ENCODE data around the gene RTN4RL2.
A peak's percentile ranks its signal among the peaks of the same experiment; 100 is the strongest.

DNA sequence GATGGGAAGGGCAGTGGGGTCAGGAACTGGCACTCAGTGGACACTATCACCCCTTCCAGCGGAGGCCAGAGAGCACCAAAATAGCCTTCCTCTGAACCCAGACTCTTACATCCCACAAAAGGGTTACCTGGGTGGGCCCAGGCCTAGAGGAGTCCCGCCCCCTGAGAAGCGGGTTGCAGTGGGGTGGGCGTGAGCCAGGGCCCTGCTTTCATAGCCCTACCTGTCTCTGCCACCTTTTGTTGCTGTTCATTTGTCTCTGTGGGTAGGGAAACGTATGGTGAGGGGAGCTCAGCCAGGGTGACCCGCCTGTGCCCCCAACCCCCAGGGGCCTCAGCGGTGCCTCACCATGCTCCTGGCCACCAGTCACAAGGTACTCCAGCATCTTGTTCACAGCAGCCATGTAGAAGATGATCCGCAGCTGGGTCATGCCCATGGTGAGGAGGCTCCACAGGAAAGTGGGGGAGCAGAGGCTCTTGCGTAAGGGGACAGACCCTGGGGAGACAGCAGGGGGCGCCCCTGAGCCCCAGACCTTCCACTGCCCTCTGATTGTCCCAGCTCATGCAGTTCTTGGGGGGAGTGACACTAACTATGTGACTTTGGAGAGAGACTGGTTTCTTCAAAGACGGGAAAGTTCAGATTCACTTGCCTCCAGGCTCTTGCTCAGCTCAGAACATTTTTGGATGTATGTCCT lies 31.2 kb downstream of the RTN4RL2 start:
- TF ChIP-seq POLR2AphosphoS5 (IDR thresholded peaks at IDR 0.05) (no peak), POLR2A (IDR thresholded peaks at IDR 0.05) (no peak)
- TF ChIP-seq, protein P1, sequence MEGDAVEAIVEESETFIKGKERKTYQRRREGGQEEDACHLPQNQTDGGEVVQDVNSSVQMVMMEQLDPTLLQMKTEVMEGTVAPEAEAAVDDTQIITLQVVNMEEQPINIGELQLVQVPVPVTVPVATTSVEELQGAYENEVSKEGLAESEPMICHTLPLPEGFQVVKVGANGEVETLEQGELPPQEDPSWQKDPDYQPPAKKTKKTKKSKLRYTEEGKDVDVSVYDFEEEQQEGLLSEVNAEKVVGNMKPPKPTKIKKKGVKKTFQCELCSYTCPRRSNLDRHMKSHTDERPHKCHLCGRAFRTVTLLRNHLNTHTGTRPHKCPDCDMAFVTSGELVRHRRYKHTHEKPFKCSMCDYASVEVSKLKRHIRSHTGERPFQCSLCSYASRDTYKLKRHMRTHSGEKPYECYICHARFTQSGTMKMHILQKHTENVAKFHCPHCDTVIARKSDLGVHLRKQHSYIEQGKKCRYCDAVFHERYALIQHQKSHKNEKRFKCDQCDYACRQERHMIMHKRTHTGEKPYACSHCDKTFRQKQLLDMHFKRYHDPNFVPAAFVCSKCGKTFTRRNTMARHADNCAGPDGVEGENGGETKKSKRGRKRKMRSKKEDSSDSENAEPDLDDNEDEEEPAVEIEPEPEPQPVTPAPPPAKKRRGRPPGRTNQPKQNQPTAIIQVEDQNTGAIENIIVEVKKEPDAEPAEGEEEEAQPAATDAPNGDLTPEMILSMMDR (IDR thresholded peaks at IDR 0.05): peak in 1 of 2 donors; percentile 31
